ENCODE results near the gene PDE10A. TPM values are rescaled to one million over a fixed set of nuclear protein-coding genes. Genes with fewer than 3 reads are reported as not detected.

The PDE10A gene
- total and polyA plus RNA-seq, 2 of the 4 experiments (the other 2 are of a cell fraction), result 3.4 to 12.4 TPM

DNA sequence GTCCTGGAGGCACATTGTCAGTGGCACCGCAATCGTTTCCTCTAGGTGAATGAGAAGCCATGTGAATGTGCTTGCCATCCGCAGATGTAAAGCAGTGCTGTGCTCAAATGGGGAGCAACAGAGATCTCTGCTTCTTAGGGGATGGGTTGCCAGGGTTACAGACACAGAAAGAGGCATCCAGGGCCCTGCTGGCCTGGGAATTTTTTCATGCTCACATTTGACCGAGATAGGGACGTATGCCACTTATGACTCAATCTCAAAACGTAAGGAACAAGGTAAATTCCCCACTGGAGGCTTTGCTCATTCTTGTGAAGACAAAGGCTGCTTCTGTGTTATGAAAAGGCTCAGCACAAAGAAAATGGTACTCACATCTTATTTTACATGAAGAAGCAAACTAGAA is 364.6 kb downstream of the PDE10A start:
- H3K79me1 ChIP-seq (ENCODE audit: low read depth in 1 of 2, low read length in 2 of 2), result no peaks in the 10 kb centered on the region
- H2BK5ac ChIP-seq (ENCODE audit: low read depth, low read length, poor library complexity, severe bottlenecking), result no peak overlapping the region
- H3K4me2 ChIP-seq (ENCODE audit: low read depth, low read length), result no peak overlapping the region
- no peak overlapping the region for H3K23ac ChIP-seq (ENCODE audit: low read depth, low read length)
- DNase-seq (no peak), ATAC-seq (ENCODE audit: low read depth) (no peak)
- no peak overlapping the region for H2BK15ac ChIP-seq (ENCODE audit: low read depth, low read length)
- H2AK9ac ChIP-seq (replicated peaks; ENCODE audit: low read depth, low read length, poor library complexity), result no peak overlapping the region
- no peak overlapping the region for H4K5ac ChIP-seq (ENCODE audit: low read depth, low read length)
- no peaks in the 10 kb centered on the region for H3K4me1 ChIP-seq (ENCODE audit: control insufficient read depth, insufficient read depth, low read length)
- no peak overlapping the region for H3K4me3 ChIP-seq (ENCODE audit: insufficient read depth, low read depth, low read length)
- H4K8ac ChIP-seq (ENCODE audit: low read depth in 2 of 2, low read length in 2 of 2), result no peak overlapping the region
- intact Hi-C loops (cut with micrococcal nuclease), result no loop called here
- no peaks in the 10 kb centered on the region for H3K27me3 ChIP-seq (ENCODE audit: control insufficient read depth, insufficient read depth, low read length)
- no peak overlapping the region for H2BK120ac ChIP-seq (ENCODE audit: low read depth, low read length)
- BruUV-seq (replicated peaks), result no TSS peak
- no peak overlapping the region for H2BK20ac ChIP-seq (ENCODE audit: low read depth, low read length)
- no peak overlapping the region for H3K56ac ChIP-seq (ENCODE audit: extremely low read depth, insufficient read depth, low read length)
- no peak for TF ChIP-seq RFX5 (IDR thresholded peaks at IDR 0.05; ENCODE audit: low read depth, low read length)
- no peak for TF ChIP-seq BHLHE40 (IDR thresholded peaks at IDR 0.05; ENCODE audit: low read depth, low read length)
- TF ChIP-seq POLR2A (IDR thresholded peaks at IDR 0.05; ENCODE audit: low read depth, low read length), result no peak
- TF ChIP-seq MAZ (IDR thresholded peaks at IDR 0.05; ENCODE audit: borderline replicate concordance, low read depth, low read length), result no peak
- TF ChIP-seq, protein P1, sequence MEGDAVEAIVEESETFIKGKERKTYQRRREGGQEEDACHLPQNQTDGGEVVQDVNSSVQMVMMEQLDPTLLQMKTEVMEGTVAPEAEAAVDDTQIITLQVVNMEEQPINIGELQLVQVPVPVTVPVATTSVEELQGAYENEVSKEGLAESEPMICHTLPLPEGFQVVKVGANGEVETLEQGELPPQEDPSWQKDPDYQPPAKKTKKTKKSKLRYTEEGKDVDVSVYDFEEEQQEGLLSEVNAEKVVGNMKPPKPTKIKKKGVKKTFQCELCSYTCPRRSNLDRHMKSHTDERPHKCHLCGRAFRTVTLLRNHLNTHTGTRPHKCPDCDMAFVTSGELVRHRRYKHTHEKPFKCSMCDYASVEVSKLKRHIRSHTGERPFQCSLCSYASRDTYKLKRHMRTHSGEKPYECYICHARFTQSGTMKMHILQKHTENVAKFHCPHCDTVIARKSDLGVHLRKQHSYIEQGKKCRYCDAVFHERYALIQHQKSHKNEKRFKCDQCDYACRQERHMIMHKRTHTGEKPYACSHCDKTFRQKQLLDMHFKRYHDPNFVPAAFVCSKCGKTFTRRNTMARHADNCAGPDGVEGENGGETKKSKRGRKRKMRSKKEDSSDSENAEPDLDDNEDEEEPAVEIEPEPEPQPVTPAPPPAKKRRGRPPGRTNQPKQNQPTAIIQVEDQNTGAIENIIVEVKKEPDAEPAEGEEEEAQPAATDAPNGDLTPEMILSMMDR (conservative IDR thresholded peaks at IDR 0.05; ENCODE audit: low read depth, low read length), result no peak
- TF ChIP-seq CEBPB (IDR thresholded peaks at IDR 0.05; ENCODE audit: low read depth, low read length), result no peak
- TF ChIP-seq NFE2L2 (IDR thresholded peaks at IDR 0.05; ENCODE audit: low read depth, low read length), result no peak
- TF ChIP-seq FOS (IDR thresholded peaks at IDR 0.05; ENCODE audit: low read depth, low read length), result no peak
- TF ChIP-seq, protein P2, sequence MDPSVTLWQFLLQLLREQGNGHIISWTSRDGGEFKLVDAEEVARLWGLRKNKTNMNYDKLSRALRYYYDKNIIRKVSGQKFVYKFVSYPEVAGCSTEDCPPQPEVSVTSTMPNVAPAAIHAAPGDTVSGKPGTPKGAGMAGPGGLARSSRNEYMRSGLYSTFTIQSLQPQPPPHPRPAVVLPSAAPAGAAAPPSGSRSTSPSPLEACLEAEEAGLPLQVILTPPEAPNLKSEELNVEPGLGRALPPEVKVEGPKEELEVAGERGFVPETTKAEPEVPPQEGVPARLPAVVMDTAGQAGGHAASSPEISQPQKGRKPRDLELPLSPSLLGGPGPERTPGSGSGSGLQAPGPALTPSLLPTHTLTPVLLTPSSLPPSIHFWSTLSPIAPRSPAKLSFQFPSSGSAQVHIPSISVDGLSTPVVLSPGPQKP (IDR thresholded peaks at IDR 0.05; ENCODE audit: borderline replicate concordance, low read depth, low read length), result no peak
- H3K9me1 ChIP-seq (ENCODE audit: insufficient read depth, low read length), result no peaks in the 10 kb centered on the region
- no peaks in the 10 kb centered on the region for H3K36me3 ChIP-seq (ENCODE audit: control insufficient read depth, insufficient read depth, low read length)
- no peak overlapping the region for H2AFZ ChIP-seq (replicated peaks; ENCODE audit: low read length, poor library complexity)
- no peak overlapping the region for H4K91ac ChIP-seq (ENCODE audit: insufficient read depth, low read depth, low read length)
- no peak overlapping the region for H3K18ac ChIP-seq (ENCODE audit: low read depth, low read length)
- WGBS, 2 experiments (ENCODE audit: extremely low coverage in 2 of 2, insufficient read length in 1 of 2), result 57% methylated on average over 1 of the region's 6 CpGs; no CpG with 5 or more reads in 1 of the 2 experiments
- H2AK5ac ChIP-seq (ENCODE audit: low read depth, low read length), result no peak overlapping the region
- dilution Hi-C loops (cut with HindIII; ENCODE audit: low sequenced_read_pairs, unreplicated experiment), result no loop called here
- no peaks in the 10 kb centered on the region for H4K20me1 ChIP-seq (ENCODE audit: insufficient read depth, low read length)
- no peak overlapping the region for H3K14ac ChIP-seq (replicated peaks; ENCODE audit: low read depth, low read length)
- ChIA-PET POLR2A (ENCODE audit: unreplicated experiment) (no interaction called here), CTCF (no interaction called here)
- no peaks in the 10 kb centered on the region for H3K9me3 ChIP-seq (ENCODE audit: control insufficient read depth, insufficient read depth, low read length)
- no peak overlapping the region for H3K4ac ChIP-seq (ENCODE audit: low read depth, low read length)
- H3K27ac ChIP-seq (ENCODE audit: insufficient read depth, low read length), result no peak overlapping the region
- H3K9ac ChIP-seq (ENCODE audit: low read depth, low read length), result no peak overlapping the region
- in situ Hi-C loops (cut with MboI; ENCODE audit: low sequenced_read_pairs), result no loop called here
